Measurements from ENCODE around the gene VRK1. TPM values are rescaled to one million over a fixed set of nuclear protein-coding genes. Genes with fewer than 3 reads are reported as not detected.

VRK1 gene
- polyA plus RNA-seq, 3 donors = 5.5 to 14.3 (median 13.2) TPM

DNA sequence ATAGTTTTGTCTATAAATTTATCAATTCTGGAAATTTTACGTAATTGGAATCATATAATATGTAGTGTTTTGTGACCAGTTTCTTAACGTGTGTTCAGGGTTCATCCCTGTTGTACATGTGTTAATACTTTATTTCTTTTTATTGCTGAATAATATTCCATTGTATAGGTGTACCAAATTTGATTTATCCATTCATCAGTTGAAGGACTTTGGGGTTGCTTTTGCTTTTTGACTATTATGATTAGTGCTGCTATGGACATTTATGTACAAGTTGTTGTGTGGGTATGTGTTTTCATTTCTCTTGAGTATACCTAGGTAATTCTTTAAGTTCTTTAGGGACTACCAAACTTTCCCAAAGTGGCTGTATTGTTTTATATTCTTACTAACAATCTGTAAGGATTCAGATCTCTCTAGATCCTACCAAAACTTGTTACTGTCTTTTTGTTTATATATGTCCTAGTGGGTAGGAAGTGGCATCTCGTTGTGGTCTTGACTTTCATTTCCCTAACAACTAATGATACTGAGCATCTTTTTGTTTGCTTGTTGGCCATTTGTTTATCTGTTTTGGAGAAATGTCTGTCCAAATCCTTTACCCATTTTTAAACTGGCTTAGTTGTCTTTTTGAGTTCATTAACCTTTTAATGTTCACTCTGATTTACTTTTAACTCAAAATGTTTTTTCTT lies 14.9 kb downstream of the VRK1 start:
- Mint-ChIP-seq H3K4me1 (peaks cover 47% of the 10 kb centered on the region), H3K27me3 (ENCODE audit: low read depth in 3 of 3) (no peaks in the 10 kb centered on the region), H3K36me3 (peaks cover 0 to 9% of the 10 kb centered on the region in 2 donors), H3K27ac (peak overlapping the region in 1 of 7 donors; percentile 10), H3K4me3 (no peak overlapping the region), H3K9me3 (peaks cover 0 to 2% (median 0%) of the 10 kb centered on the region in 7 donors)
- WGBS (ENCODE audit: insufficient coverage) = no CpG with 5 or more reads among the region's 3 CpGs
- TF ChIP-seq, protein P1, sequence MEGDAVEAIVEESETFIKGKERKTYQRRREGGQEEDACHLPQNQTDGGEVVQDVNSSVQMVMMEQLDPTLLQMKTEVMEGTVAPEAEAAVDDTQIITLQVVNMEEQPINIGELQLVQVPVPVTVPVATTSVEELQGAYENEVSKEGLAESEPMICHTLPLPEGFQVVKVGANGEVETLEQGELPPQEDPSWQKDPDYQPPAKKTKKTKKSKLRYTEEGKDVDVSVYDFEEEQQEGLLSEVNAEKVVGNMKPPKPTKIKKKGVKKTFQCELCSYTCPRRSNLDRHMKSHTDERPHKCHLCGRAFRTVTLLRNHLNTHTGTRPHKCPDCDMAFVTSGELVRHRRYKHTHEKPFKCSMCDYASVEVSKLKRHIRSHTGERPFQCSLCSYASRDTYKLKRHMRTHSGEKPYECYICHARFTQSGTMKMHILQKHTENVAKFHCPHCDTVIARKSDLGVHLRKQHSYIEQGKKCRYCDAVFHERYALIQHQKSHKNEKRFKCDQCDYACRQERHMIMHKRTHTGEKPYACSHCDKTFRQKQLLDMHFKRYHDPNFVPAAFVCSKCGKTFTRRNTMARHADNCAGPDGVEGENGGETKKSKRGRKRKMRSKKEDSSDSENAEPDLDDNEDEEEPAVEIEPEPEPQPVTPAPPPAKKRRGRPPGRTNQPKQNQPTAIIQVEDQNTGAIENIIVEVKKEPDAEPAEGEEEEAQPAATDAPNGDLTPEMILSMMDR (IDR thresholded peaks at IDR 0.05) = no peak
- intact Hi-C loops (cut with micrococcal nuclease) = no loop called here
- Histone ChIP-seq H3K27me3 (ENCODE audit: control insufficient read depth in 2 of 2, insufficient read depth in 2 of 2, low read length in 2 of 2) (no peaks in the 10 kb centered on the region), H3K9me3 (replicated peaks in 1 of 2; ENCODE audit: control insufficient read depth in 1 of 2, insufficient read depth in 1 of 2, low read length in 2 of 2) (no peaks in the 10 kb centered on the region), H3K4me2 (replicated peaks; ENCODE audit: extremely low read depth, low read length, poor library complexity, severe bottlenecking) (no peak overlapping the region), H4K20me1 (ENCODE audit: insufficient read depth, low read length) (no peaks in the 10 kb centered on the region), H3K27ac (ENCODE audit: low read depth in 1 of 2, low read length in 2 of 2) (no peak overlapping the region), H3K4me1 (ENCODE audit: control insufficient read depth in 1 of 2, insufficient read depth in 2 of 2, low read length in 2 of 2) (peaks cover 10 to 23% of the 10 kb centered on the region in 2 donors), H3K79me2 (ENCODE audit: insufficient read depth, low read length) (peaks cover 99% of the 10 kb centered on the region), H2AFZ (ENCODE audit: insufficient read depth, low read depth, low read length, poor library complexity, severe bottlenecking) (no peak overlapping the region), H3K4me3 (replicated peaks in 1 of 3; ENCODE audit: low read depth in 2 of 3, low read length in 3 of 3) (no peak overlapping the region), H3K36me3 (replicated peaks in 1 of 2; ENCODE audit: control insufficient read depth in 1 of 2, insufficient read depth in 2 of 2, low read length in 2 of 2) (no peaks in the 10 kb centered on the region), H3K9ac (ENCODE audit: insufficient read depth, low read length, poor library complexity, severe bottlenecking) (no peak overlapping the region)
- DNase-seq = no peak

DNA sequence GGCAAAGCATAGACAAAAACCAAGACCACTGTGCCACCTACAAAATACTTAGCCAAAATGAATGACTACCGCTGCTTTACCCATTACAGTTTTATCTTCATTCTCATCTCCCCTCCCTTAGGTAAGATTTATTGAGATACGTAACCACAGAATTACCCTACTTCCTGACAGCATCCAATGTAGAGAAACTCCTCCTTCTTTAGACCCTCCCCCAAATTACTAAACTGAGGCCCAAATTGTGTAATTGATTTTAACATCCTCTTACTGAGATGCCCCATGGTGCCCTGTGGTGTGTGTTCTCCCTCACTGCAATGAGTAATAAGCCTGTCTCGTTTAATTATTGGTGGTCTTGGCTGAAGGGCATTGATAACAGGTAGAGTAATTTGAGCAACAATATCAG lies 19.1 kb downstream of the VRK1 start:
- H3K27ac Mint-ChIP-seq = peak overlapping the region in 5 of 7 donors; percentile 19 to 68 (median 47)
- WGBS (ENCODE audit: insufficient coverage) = 100% methylated on average over 1 of the region's 3 CpGs
- peak overlapping the region in 1 of 2 donors; percentile 16 for H3K4me3 Mint-ChIP-seq
- Histone ChIP-seq H3K79me2 (ENCODE audit: insufficient read depth, low read length) (peaks cover 100% of the 10 kb centered on the region), H3K27ac (ENCODE audit: low read depth in 1 of 2, low read length in 2 of 2) (peak overlapping the region in 1 of 2 donors; percentile 55), H3K36me3 (replicated peaks in 1 of 2; ENCODE audit: control insufficient read depth in 1 of 2, insufficient read depth in 2 of 2, low read length in 2 of 2) (no peaks in the 10 kb centered on the region), H3K9ac (ENCODE audit: insufficient read depth, low read length, poor library complexity, severe bottlenecking) (no peak overlapping the region), H3K4me3 (replicated peaks in 1 of 3; ENCODE audit: low read depth in 2 of 3, low read length in 3 of 3) (no peak overlapping the region), H4K20me1 (ENCODE audit: insufficient read depth, low read length) (no peaks in the 10 kb centered on the region), H3K4me1 (ENCODE audit: control insufficient read depth in 1 of 2, insufficient read depth in 2 of 2, low read length in 2 of 2) (peaks cover 7 to 12% of the 10 kb centered on the region in 2 donors), H3K4me2 (replicated peaks; ENCODE audit: extremely low read depth, low read length, poor library complexity, severe bottlenecking) (no peak overlapping the region), H3K9me3 (replicated peaks in 1 of 2; ENCODE audit: control insufficient read depth in 1 of 2, insufficient read depth in 1 of 2, low read length in 2 of 2) (no peaks in the 10 kb centered on the region), H3K27me3 (ENCODE audit: control insufficient read depth in 2 of 2, insufficient read depth in 2 of 2, low read length in 2 of 2) (no peaks in the 10 kb centered on the region), H2AFZ (ENCODE audit: insufficient read depth, low read depth, low read length, poor library complexity, severe bottlenecking) (no peak overlapping the region)
- H3K9me3 Mint-ChIP-seq = no peaks in the 10 kb centered on the region
- H3K4me1 Mint-ChIP-seq = peaks cover 31% of the 10 kb centered on the region
- no peaks in the 10 kb centered on the region for H3K27me3 Mint-ChIP-seq (ENCODE audit: low read depth in 3 of 3)
- TF ChIP-seq, protein P1 (IDR thresholded peaks at IDR 0.05) = no peak
- H3K36me3 Mint-ChIP-seq = peaks cover 2 to 6% of the 10 kb centered on the region in 2 donors
- DNase-seq = peak; percentile 39 to 67 (median 44)
- intact Hi-C loops (cut with micrococcal nuclease) = no loop called here

Data from CD14-positive monocyte (primary cell).